ENCODE data around the gene FGR. TPM values are rescaled to one million over a fixed set of nuclear protein-coding genes. Genes with fewer than 3 reads are reported as not detected.

FGR gene
- polyA plus RNA-seq, 1 donor (not counting 4 experiments of a cell fraction or from before 2014, with no cell fraction given), result 0.04 TPM

- no peak overlapping the region for H2AFZ ChIP-seq (ENCODE audit: control insufficient read depth, low read length)
- H4K20me1 ChIP-seq (ENCODE audit: control insufficient read depth, extremely low read depth, insufficient read depth, low read length), result no peaks in the 10 kb centered on the region
- H3K36me3 ChIP-seq (ENCODE audit: control insufficient read depth in 2 of 2, extremely low read depth in 1 of 2, insufficient read depth in 2 of 2, low read length in 2 of 2), result peaks cover 3 to 6% of the 10 kb centered on the region in 2 experiments
- H3K9ac ChIP-seq (ENCODE audit: control insufficient read depth, extremely low read depth, insufficient read depth, low read length), result no peak overlapping the region
- no peaks in the 10 kb centered on the region for H3K9me3 ChIP-seq (ENCODE audit: control insufficient read depth, low read depth, low read length)
- peaks cover 33% of the 10 kb centered on the region for H3K79me2 ChIP-seq (ENCODE audit: control insufficient read depth, insufficient read depth, low read length)
- DNase-seq (ENCODE audit: low read depth, low spot score) (no peak), FAIRE-seq (no peak)
- H3K4me2 ChIP-seq (ENCODE audit: control insufficient read depth, extremely low read depth, insufficient read depth, low read depth, low read length), result no peak overlapping the region
- H3K27ac ChIP-seq (ENCODE audit: control insufficient read depth, insufficient read depth, low read length), result no peak overlapping the region
- H3K4me3 ChIP-seq (ENCODE audit: control insufficient read depth in 2 of 3, extremely low read depth in 1 of 3, insufficient read depth in 2 of 3, low read depth in 1 of 3, low read length in 3 of 3), result no peak overlapping the region
- peaks cover 71% of the 10 kb centered on the region for H3K4me1 ChIP-seq (ENCODE audit: control insufficient read depth, extremely low read depth, insufficient read depth, low read length)
- TF ChIP-seq, protein P1, sequence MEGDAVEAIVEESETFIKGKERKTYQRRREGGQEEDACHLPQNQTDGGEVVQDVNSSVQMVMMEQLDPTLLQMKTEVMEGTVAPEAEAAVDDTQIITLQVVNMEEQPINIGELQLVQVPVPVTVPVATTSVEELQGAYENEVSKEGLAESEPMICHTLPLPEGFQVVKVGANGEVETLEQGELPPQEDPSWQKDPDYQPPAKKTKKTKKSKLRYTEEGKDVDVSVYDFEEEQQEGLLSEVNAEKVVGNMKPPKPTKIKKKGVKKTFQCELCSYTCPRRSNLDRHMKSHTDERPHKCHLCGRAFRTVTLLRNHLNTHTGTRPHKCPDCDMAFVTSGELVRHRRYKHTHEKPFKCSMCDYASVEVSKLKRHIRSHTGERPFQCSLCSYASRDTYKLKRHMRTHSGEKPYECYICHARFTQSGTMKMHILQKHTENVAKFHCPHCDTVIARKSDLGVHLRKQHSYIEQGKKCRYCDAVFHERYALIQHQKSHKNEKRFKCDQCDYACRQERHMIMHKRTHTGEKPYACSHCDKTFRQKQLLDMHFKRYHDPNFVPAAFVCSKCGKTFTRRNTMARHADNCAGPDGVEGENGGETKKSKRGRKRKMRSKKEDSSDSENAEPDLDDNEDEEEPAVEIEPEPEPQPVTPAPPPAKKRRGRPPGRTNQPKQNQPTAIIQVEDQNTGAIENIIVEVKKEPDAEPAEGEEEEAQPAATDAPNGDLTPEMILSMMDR (optimal IDR thresholded peaks at IDR 0.05 in 1 of 3, IDR thresholded peaks at IDR 0.05 in 1 of 3, conservative IDR thresholded peaks at IDR 0.05 in 1 of 3; ENCODE audit: extremely low read depth in 1 of 3, insufficient read depth in 2 of 3, low read length in 3 of 3), result no peak
- no peak for TF ChIP-seq EZH2 (IDR thresholded peaks at IDR 0.05; ENCODE audit: low read length)
- dilution Hi-C loops (cut with MboI; ENCODE audit: extremely low pct_ligation_motif_present, low sequenced_read_pairs), result no loop called here
- no peaks in the 10 kb centered on the region for H3K9me1 ChIP-seq (ENCODE audit: control insufficient read depth, extremely low read depth, insufficient read depth, low read length)
- H3K27me3 ChIP-seq (ENCODE audit: control insufficient read depth, extremely low read depth, insufficient read depth, low read length), result no peaks in the 10 kb centered on the region
Observed at GRCh38 chr1:27570784-27571183, 64.2 kb downstream of the FGR start.

- Histone ChIP-seq H4K20me1 (ENCODE audit: control insufficient read depth, extremely low read depth, insufficient read depth, low read length) (no peaks in the 10 kb centered on the region), H3K79me2 (ENCODE audit: control insufficient read depth, insufficient read depth, low read length) (peaks cover 36% of the 10 kb centered on the region), H3K4me2 (ENCODE audit: control insufficient read depth, extremely low read depth, insufficient read depth, low read depth, low read length) (no peak overlapping the region), H3K4me3 (ENCODE audit: control insufficient read depth in 2 of 3, extremely low read depth in 1 of 3, insufficient read depth in 2 of 3, low read depth in 1 of 3, low read length in 3 of 3) (no peak overlapping the region), H3K4me1 (ENCODE audit: control insufficient read depth, extremely low read depth, insufficient read depth, low read length) (peaks cover 71% of the 10 kb centered on the region), H3K36me3 (ENCODE audit: control insufficient read depth in 2 of 2, extremely low read depth in 1 of 2, insufficient read depth in 2 of 2, low read length in 2 of 2) (peaks cover 3 to 9% of the 10 kb centered on the region in 2 experiments), H3K9me1 (ENCODE audit: control insufficient read depth, extremely low read depth, insufficient read depth, low read length) (no peaks in the 10 kb centered on the region), H3K9ac (ENCODE audit: control insufficient read depth, extremely low read depth, insufficient read depth, low read length) (no peak overlapping the region), H2AFZ (ENCODE audit: control insufficient read depth, low read length) (no peak overlapping the region), H3K9me3 (ENCODE audit: control insufficient read depth, low read depth, low read length) (no peaks in the 10 kb centered on the region), H3K27ac (ENCODE audit: control insufficient read depth, insufficient read depth, low read length) (no peak overlapping the region), H3K27me3 (ENCODE audit: control insufficient read depth, extremely low read depth, insufficient read depth, low read length) (no peaks in the 10 kb centered on the region)
- TF ChIP-seq, protein P1 (optimal IDR thresholded peaks at IDR 0.05 in 1 of 3, IDR thresholded peaks at IDR 0.05 in 1 of 3, conservative IDR thresholded peaks at IDR 0.05 in 1 of 3; ENCODE audit: extremely low read depth in 1 of 3, insufficient read depth in 2 of 3, low read length in 3 of 3), result no peak
- TF ChIP-seq EZH2 (IDR thresholded peaks at IDR 0.05; ENCODE audit: low read length), result no peak
- dilution Hi-C loops (cut with MboI; ENCODE audit: extremely low pct_ligation_motif_present, low sequenced_read_pairs), result no loop called here
- FAIRE-seq, result peak; percentile 9
- no peak for DNase-seq (ENCODE audit: low read depth, low spot score)
Observed at GRCh38 chr1:27570356-27570755, 64.6 kb downstream of the FGR start.

Measured in keratinocyte (primary cell).